Endodermal cell (in vitro differentiated cells): ENCODE measurements around the gene ASS1. TPM values are rescaled to one million over a fixed set of nuclear protein-coding genes. Genes with fewer than 3 reads are reported as not detected.

Experiments
- DNase-seq: peaks from one replicate; pipeline ENCODE4 v3.0.0-alpha.2; 2017
- H3K27ac ChIP-seq: 2 replicates; pipeline ENCODE4 v1.5.1; 2013; ENCODE audit warnings: mild to moderate bottlenecking, low read depth, low read length, moderate library complexity
- H3K27me3 ChIP-seq: 2 replicates; pipeline ENCODE4 v1.6.1; 2013; ENCODE audit warnings: mild to moderate bottlenecking, low read length, moderate library complexity; ENCODE audit not compliant: insufficient read depth, control insufficient read depth, poor library complexity, severe bottlenecking
- H3K36me3 ChIP-seq: 2 replicates; pipeline ENCODE4 v1.7.0; 2013; ENCODE audit warnings: mild to moderate bottlenecking, low read length, moderate library complexity; ENCODE audit not compliant: control insufficient read depth, insufficient read depth
- H3K4me1 ChIP-seq: one replicate; pipeline ENCODE4 v1.7.0; 2013; ENCODE audit warnings: low read length; ENCODE audit not compliant: control insufficient read depth, insufficient read depth
- H3K4me3 ChIP-seq: 2 replicates; pipeline ENCODE4 v1.5.1; 2013; ENCODE audit warnings: mild to moderate bottlenecking, low read length, moderate library complexity
- H3K9ac ChIP-seq: 2 replicates; pipeline ENCODE4 v1.6.1; 2013; ENCODE audit warnings: mild to moderate bottlenecking, low read length, moderate library complexity; ENCODE audit not compliant: poor library complexity, severe bottlenecking; ENCODE audit errors: extremely low read depth
- H3K9me3 ChIP-seq: 2 replicates; pipeline ENCODE4 v1.6.1; 2013; ENCODE audit warnings: mild to moderate bottlenecking, low read length, moderate library complexity; ENCODE audit not compliant: control insufficient read depth
- H3K27ac Mint-ChIP-seq: 2 replicates; pipeline ENCODE4 v1.8.0; 2020; ENCODE audit warnings: mixed read lengths
- H3K27me3 Mint-ChIP-seq: 2 replicates; pipeline ENCODE4 v1.8.0; 2021; ENCODE audit warnings: mild to moderate bottlenecking, mixed read lengths; ENCODE audit not compliant: insufficient read depth
- H3K36me3 Mint-ChIP-seq: 2 replicates; pipeline ENCODE4 v1.8.0; 2020; ENCODE audit warnings: low read depth, mixed read lengths
- H3K4me1 Mint-ChIP-seq: 2 replicates; pipeline ENCODE4 v1.8.0; 2020; ENCODE audit warnings: mixed read lengths
- H3K4me3 Mint-ChIP-seq: 2 replicates; pipeline ENCODE4 v1.8.0; 2020; ENCODE audit warnings: mild to moderate bottlenecking, moderate library complexity, mixed read lengths
- H3K9me3 Mint-ChIP-seq: 2 replicates; pipeline ENCODE4 v1.8.0; 2020; ENCODE audit warnings: mild to moderate bottlenecking, mixed read lengths
- CTCF ChIP-seq: fragments of 200-600 bp; sonication (generic); conservative IDR thresholded peaks from 2 replicates; pipeline ENCODE4 v1.5.0; 2021; ENCODE audit warnings: antibody characterized with exemption, mild to moderate bottlenecking
- WGBS, 2 experiments: methylation state at CpG; one replicate each; pipeline versions ENCODE4 v1.1.5 to v1.1.7; 2013; ENCODE audit warnings: missing lambda C conversion rate in 2 of 2, mixed read lengths in 1 of 2; ENCODE audit not compliant: insufficient coverage in 1 of 2, insufficient read length in 1 of 2; 5-methylcytosine and 5-hydroxymethylcytosine counted together
- total RNA-seq, 2 donors: library from RNA; stranded (reverse); fragmentation: NEBNext Ultra II Directional in 1 of 2; extraction: Animal tissue kit (Norgen Biotek cat#: 25700) in 1 of 2; gene quantifications; 2 replicates in 1 of 2; 3 replicates in 1 of 2; pipeline ENCODE4 v1.2.1, GENCODE V29; 2021

The ASS1 gene
- total RNA-seq, 2 donors from 2014 or later: 30.9 to 57.2 TPM

DNA sequence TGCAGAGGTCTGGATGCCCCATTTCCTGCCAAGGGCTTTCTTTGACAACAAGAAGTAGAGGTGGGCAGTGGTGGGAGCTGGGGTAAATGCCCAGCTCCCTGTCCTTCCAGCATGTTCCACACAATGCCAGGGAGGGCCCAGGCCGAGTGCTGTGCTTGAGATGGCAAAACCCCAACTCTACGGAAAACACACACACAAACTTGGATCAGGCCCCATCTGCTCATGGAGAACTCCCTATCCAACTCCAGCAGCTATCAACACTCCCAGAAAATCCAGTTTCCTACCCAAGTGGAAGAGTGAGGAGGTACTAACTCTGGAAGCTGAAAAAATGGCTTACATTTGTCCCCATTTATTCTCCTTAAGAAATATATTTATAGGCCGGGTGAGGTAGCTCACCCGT, 73.5 kb downstream of the ASS1 start:
- no peak for TF ChIP-seq CTCF
- H3K4me1 ChIP-seq: no peaks in the 10 kb centered on the region
- H3K27me3 Mint-ChIP-seq: peaks cover 2% of the 10 kb centered on the region
- no peak overlapping the region for H3K27ac ChIP-seq
- 90% methylated on average over 4 of the region's 4 CpGs; no CpG with 5 or more reads in 1 of the 2 experiments for WGBS, 2 experiments
- no peak overlapping the region for H3K4me3 ChIP-seq
- H3K9me3 Mint-ChIP-seq: no peaks in the 10 kb centered on the region
- no peaks in the 10 kb centered on the region for H3K36me3 ChIP-seq
- no peak overlapping the region for H3K27ac Mint-ChIP-seq
- H3K4me3 Mint-ChIP-seq: no peak overlapping the region
- no peaks in the 10 kb centered on the region for H3K4me1 Mint-ChIP-seq
- H3K36me3 Mint-ChIP-seq: no peaks in the 10 kb centered on the region
- H3K9ac ChIP-seq: no peak overlapping the region
- H3K9me3 ChIP-seq: no peaks in the 10 kb centered on the region
- DNase-seq: no peak
- no peaks in the 10 kb centered on the region for H3K27me3 ChIP-seq

- Histone ChIP-seq H3K9me3 (no peaks in the 10 kb centered on the region), H3K27me3 (no peaks in the 10 kb centered on the region), H3K9ac (no peak overlapping the region), H3K4me3 (no peak overlapping the region), H3K36me3 (no peaks in the 10 kb centered on the region), H3K4me1 (no peaks in the 10 kb centered on the region), H3K27ac (no peak overlapping the region)
- no peaks in the 10 kb centered on the region for H3K36me3 Mint-ChIP-seq
- H3K4me1 Mint-ChIP-seq: peaks cover 2% of the 10 kb centered on the region
- TF ChIP-seq CTCF: peak; percentile 12
- DNase-seq: no peak
- peaks cover 2% of the 10 kb centered on the region for H3K27me3 Mint-ChIP-seq
- no peak overlapping the region for H3K27ac Mint-ChIP-seq
- H3K9me3 Mint-ChIP-seq: no peaks in the 10 kb centered on the region
- 83 to 94% methylated on average over 17 to 24 of the region's 24 CpGs for WGBS, 2 experiments
- no peak overlapping the region for H3K4me3 Mint-ChIP-seq
Measured at GRCh38 chr9:130518943-130519799, 74.4 kb downstream of the ASS1 start.

GRCh38 chr9:130519927-130520326, 75.2 kb downstream of the ASS1 start:
- TF ChIP-seq CTCF: no peak

More at GRCh38 chr9:130519927-130520326, 75.2 kb downstream of the ASS1 start:
- no peaks in the 10 kb centered on the region for H3K36me3 Mint-ChIP-seq
- no peaks in the 10 kb centered on the region for H3K9me3 ChIP-seq
- H3K9me3 Mint-ChIP-seq: no peaks in the 10 kb centered on the region
- no peak overlapping the region for H3K9ac ChIP-seq
- no peaks in the 10 kb centered on the region for H3K36me3 ChIP-seq
- H3K27me3 Mint-ChIP-seq: peaks cover 2% of the 10 kb centered on the region
- H3K4me3 Mint-ChIP-seq: no peak overlapping the region
- no peak for DNase-seq
- no peaks in the 10 kb centered on the region for H3K4me1 ChIP-seq
- no peaks in the 10 kb centered on the region for H3K27me3 ChIP-seq
- peaks cover 2% of the 10 kb centered on the region for H3K4me1 Mint-ChIP-seq
- H3K4me3 ChIP-seq: no peak overlapping the region
- H3K27ac Mint-ChIP-seq: no peak overlapping the region
- H3K27ac ChIP-seq: no peak overlapping the region
- WGBS, 2 experiments: 92 to 94% methylated on average over 5 of the region's 5 CpGs
